Peyer's patch (tissue), 4 donors: Measurements from ENCODE around the gene FIGNL2.

ENCODE experiments used
- CTCF ChIP-seq, 6 experiments: fragments of 450-650 bp in 4 of 6; fragments of 200-600 bp in 2 of 6; sonication (generic) in 1 of 6; IDR thresholded peaks; one replicate each; pipeline ENCODE4 v1.5.1; 2017 to 2019; ENCODE audit warnings: antibody characterized with exemption in 6 of 6, mild to moderate bottlenecking in 3 of 6, moderate library complexity in 1 of 6
- POLR2A ChIP-seq, 2 donors: fragments of 450-650 bp; IDR thresholded peaks; one replicate each; pipeline ENCODE4 v1.5.1; 2017; ENCODE audit warnings: antibody characterized with exemption in 2 of 2, mild to moderate bottlenecking in 2 of 2, moderate library complexity in 2 of 2

- no peak for TF ChIP-seq CTCF (IDR thresholded peaks at IDR 0.05)
- no peak for TF ChIP-seq POLR2A (IDR thresholded peaks at IDR 0.05)
These were observed 11.2 kb downstream of the FIGNL2 start for GRCh38 chr12:51837286-51837685.
